Activated CD8-positive, alpha-beta T cell treated with anti-CD3 and anti-CD28 coated beads, Interleukin-2, amount 10 ng/mL, durations not matched to agents 7 days and 5 days (primary cell): ENCODE measurements around the gene SRPX2. TPM values are rescaled to one million over a fixed set of nuclear protein-coding genes. Genes with fewer than 3 reads are reported as not detected.

Experiments
- ATAC-seq: fragments of 150-1000 bp; cut with Tn5 transposase; one replicate; pipeline ENCODE4 v1.10.0; 2021; ENCODE audit warnings: moderate library complexity
- CTCF ChIA-PET: fragments of 350-600 bp; sonication (Branson Sonifier 250); formaldehyde crosslinking; loops from one replicate; lab custom pipeline; 2021; ENCODE audit warnings: antibody characterized with exemption; lab: Charles Lee
- POLR2A ChIA-PET: fragments of 350-600 bp; sonication (Branson Sonifier 250); formaldehyde crosslinking; loops from one replicate; lab custom pipeline; 2021; ENCODE audit warnings: antibody characterized with exemption; lab: Charles Lee
- DNase-seq: peaks from one replicate; pipeline ENCODE4 v3.0.0-alpha.2; 2020
- H3K27ac Mint-ChIP-seq: one replicate; pipeline ENCODE4 v1.8.0; 2021; ENCODE audit warnings: mild to moderate bottlenecking, mixed read lengths
- H3K27me3 Mint-ChIP-seq: one replicate; pipeline ENCODE4 v1.8.0; 2021; ENCODE audit warnings: low read depth, mixed read lengths
- H3K36me3 Mint-ChIP-seq: one replicate; pipeline ENCODE4 v1.8.0; 2021; ENCODE audit warnings: low read depth, mixed read lengths
- H3K4me1 Mint-ChIP-seq: one replicate; pipeline ENCODE4 v1.8.0; 2021; ENCODE audit warnings: low read depth, mixed read lengths
- H3K4me3 Mint-ChIP-seq: one replicate; pipeline ENCODE4 v1.8.0; 2021; ENCODE audit warnings: mild to moderate bottlenecking, mixed read lengths
- H3K9me3 Mint-ChIP-seq: one replicate; pipeline ENCODE4 v1.8.0; 2022; ENCODE audit warnings: mixed read lengths; ENCODE audit not compliant: insufficient read depth
- total RNA-seq, 2 experiments: library from RNA; stranded (reverse); gene quantifications; one replicate each; pipeline ENCODE4 v1.2.3, GENCODE V29; 2021

SRPX2 gene
- total RNA-seq, 2 experiments from 2014 or later: not detected

- peaks cover 11% of the 10 kb centered on the region for H3K4me1 Mint-ChIP-seq
- peaks cover 5% of the 10 kb centered on the region for H3K27me3 Mint-ChIP-seq
- ChIA-PET CTCF (interaction anchor here (3.7 kb wide), 1 partner anchor 85 kb away, joined by 27 read pairs; no protein-coding TSS in a partner anchor), POLR2A (no interaction called here)
- no peaks in the 10 kb centered on the region for H3K36me3 Mint-ChIP-seq
- no peaks in the 10 kb centered on the region for H3K9me3 Mint-ChIP-seq
- H3K4me3 Mint-ChIP-seq: no peak overlapping the region
- H3K27ac Mint-ChIP-seq: no peak overlapping the region
- ATAC-seq (no peak), DNase-seq (no peak)
These were observed 38.9 kb downstream of the SRPX2 start for GRCh38 chrX:100682939-100683338.

GRCh38 chrX:100685284-100685996 lies 41.4 kb downstream of the SRPX2 start:
- CTCF ChIA-PET: interaction anchor here (1.1 to 3.7 kb wide), 4 partner anchors 10 to 89 kb away, joined by 3 to 27 read pairs (median 6); no protein-coding TSS in a partner anchor
- Mint-ChIP-seq H3K27me3 (no peaks in the 10 kb centered on the region), H3K27ac (no peak overlapping the region), H3K4me1 (peaks cover 11% of the 10 kb centered on the region), H3K36me3 (no peaks in the 10 kb centered on the region), H3K4me3 (no peak overlapping the region), H3K9me3 (no peaks in the 10 kb centered on the region)
- DNase-seq (peak; percentile 74), ATAC-seq (peak; percentile 61)
- POLR2A ChIA-PET: no interaction called here

GRCh38 chrX:100685997-100686305 lies 42.0 kb downstream of the SRPX2 start:
- no peaks in the 10 kb centered on the region for H3K9me3 Mint-ChIP-seq
- H3K27me3 Mint-ChIP-seq: no peaks in the 10 kb centered on the region
- DNase-seq (no peak), ATAC-seq (no peak)
- peaks cover 11% of the 10 kb centered on the region for H3K4me1 Mint-ChIP-seq
- ChIA-PET CTCF (interaction anchor here (1.1 to 3.7 kb wide), 4 partner anchors 10 to 89 kb away, joined by 3 to 27 read pairs (median 6); no protein-coding TSS in a partner anchor), POLR2A (no interaction called here)
- no peak overlapping the region for H3K4me3 Mint-ChIP-seq
- no peaks in the 10 kb centered on the region for H3K36me3 Mint-ChIP-seq
- H3K27ac Mint-ChIP-seq: no peak overlapping the region

- Mint-ChIP-seq H3K9me3 (no peaks in the 10 kb centered on the region), H3K27ac (no peak overlapping the region), H3K4me1 (peaks cover 11% of the 10 kb centered on the region), H3K4me3 (no peak overlapping the region), H3K36me3 (no peaks in the 10 kb centered on the region), H3K27me3 (no peaks in the 10 kb centered on the region)
- DNase-seq: no peak
- CTCF ChIA-PET: interaction anchor here (0.8 to 2.9 kb wide), 3 partner anchors 12 to 82 kb away, joined by 3 to 25 read pairs (median 4); no protein-coding TSS in a partner anchor
- POLR2A ChIA-PET: no interaction called here
- ATAC-seq: no peak
These were observed 43.1 kb downstream of the SRPX2 start for GRCh38 chrX:100687128-100687527.

GRCh38 chrX:100687546-100687945 lies 43.5 kb downstream of the SRPX2 start:
- Mint-ChIP-seq H3K4me3 (no peak overlapping the region), H3K4me1 (peaks cover 11% of the 10 kb centered on the region), H3K27ac (no peak overlapping the region), H3K9me3 (no peaks in the 10 kb centered on the region), H3K36me3 (no peaks in the 10 kb centered on the region), H3K27me3 (no peaks in the 10 kb centered on the region)
- CTCF ChIA-PET: interaction anchor here (0.8 to 2.9 kb wide), 2 partner anchors 12 to 81 kb away, joined by 3 to 25 read pairs; no protein-coding TSS in a partner anchor
- POLR2A ChIA-PET: no interaction called here
- DNase-seq (no peak), ATAC-seq (no peak)

GRCh38 chrX:100695302-100695701 lies 51.3 kb downstream of the SRPX2 start:
- Mint-ChIP-seq H3K27me3 (peaks cover 17% of the 10 kb centered on the region), H3K36me3 (no peaks in the 10 kb centered on the region), H3K27ac (no peak overlapping the region), H3K9me3 (no peaks in the 10 kb centered on the region), H3K4me3 (no peak overlapping the region), H3K4me1 (no peaks in the 10 kb centered on the region)
- POLR2A ChIA-PET: no interaction called here
- no peak for DNase-seq
- CTCF ChIA-PET: interaction anchor here (1.1 kb wide), 1 partner anchor 24 kb away, joined by 3 read pairs; no protein-coding TSS in a partner anchor
- ATAC-seq: no peak

- no peak for DNase-seq
- H3K9me3 Mint-ChIP-seq: no peaks in the 10 kb centered on the region
- CTCF ChIA-PET: interaction anchor here (1.1 kb wide), 1 partner anchor 24 kb away, joined by 3 read pairs; no protein-coding TSS in a partner anchor
These were observed 52.0 kb downstream of the SRPX2 start for GRCh38 chrX:100695991-100696390.

GRCh38 chrX:100696699-100697351 lies 52.8 kb downstream of the SRPX2 start:
- Mint-ChIP-seq H3K4me1 (no peaks in the 10 kb centered on the region), H3K27me3 (peaks cover 17% of the 10 kb centered on the region), H3K36me3 (no peaks in the 10 kb centered on the region), H3K27ac (no peak overlapping the region), H3K9me3 (no peaks in the 10 kb centered on the region), H3K4me3 (no peak overlapping the region)
- CTCF ChIA-PET: interaction anchor here (1.1 kb wide), 1 partner anchor 25 kb away, joined by 3 read pairs; no protein-coding TSS in a partner anchor
- POLR2A ChIA-PET: no interaction called here
- ATAC-seq (no peak), DNase-seq (no peak)

More at GRCh38 chrX:100695991-100696390, 52.0 kb downstream of the SRPX2 start:
- no peak for ATAC-seq
- Mint-ChIP-seq H3K4me3 (no peak overlapping the region), H3K4me1 (no peaks in the 10 kb centered on the region), H3K36me3 (no peaks in the 10 kb centered on the region), H3K27ac (no peak overlapping the region), H3K27me3 (peaks cover 17% of the 10 kb centered on the region)
- POLR2A ChIA-PET: no interaction called here

GRCh38 chrX:100698551-100698950 lies 54.6 kb downstream of the SRPX2 start:
- ChIA-PET CTCF (no interaction called here), POLR2A (no interaction called here)
- no peak overlapping the region for H3K4me3 Mint-ChIP-seq
- DNase-seq (no peak), ATAC-seq (no peak)
- no peak overlapping the region for H3K27ac Mint-ChIP-seq
- no peaks in the 10 kb centered on the region for H3K9me3 Mint-ChIP-seq
- H3K4me1 Mint-ChIP-seq: no peaks in the 10 kb centered on the region
- H3K27me3 Mint-ChIP-seq: peaks cover 21% of the 10 kb centered on the region
- H3K36me3 Mint-ChIP-seq: no peaks in the 10 kb centered on the region

- DNase-seq (no peak), ATAC-seq (no peak)
- H3K9me3 Mint-ChIP-seq: no peaks in the 10 kb centered on the region
- H3K36me3 Mint-ChIP-seq: no peaks in the 10 kb centered on the region
- POLR2A ChIA-PET: no interaction called here
- H3K27ac Mint-ChIP-seq: no peak overlapping the region
- no peak overlapping the region for H3K4me3 Mint-ChIP-seq
- H3K4me1 Mint-ChIP-seq: no peaks in the 10 kb centered on the region
- CTCF ChIA-PET: interaction anchor here (1.3 kb wide), 1 partner anchor 68 kb away, joined by 3 read pairs; no protein-coding TSS in a partner anchor
- H3K27me3 Mint-ChIP-seq: peaks cover 18% of the 10 kb centered on the region
These were observed 56.8 kb downstream of the SRPX2 start for GRCh38 chrX:100700809-100701208.

GRCh38 chrX:100704581-100705203 lies 60.7 kb downstream of the SRPX2 start:
- DNase-seq (no peak), ATAC-seq (no peak)
- ChIA-PET CTCF (no interaction called here), POLR2A (no interaction called here)
- Mint-ChIP-seq H3K27me3 (peaks cover 20% of the 10 kb centered on the region), H3K4me1 (no peaks in the 10 kb centered on the region), H3K27ac (no peak overlapping the region), H3K36me3 (no peaks in the 10 kb centered on the region), H3K4me3 (no peak overlapping the region), H3K9me3 (no peaks in the 10 kb centered on the region)
